Measurements from ENCODE around the gene FHL2.

GRCh38 chr2:105417857-105418436, 19.1 kb upstream of the FHL2 start:
- no peak for TF ChIP-seq SP1 (IDR thresholded peaks at IDR 0.05)
- no peak for TF ChIP-seq ZNF384 (IDR thresholded peaks at IDR 0.05)
- TF ChIP-seq BHLHE40 (IDR thresholded peaks at IDR 0.05; ENCODE audit: borderline replicate concordance): no peak
- no peak for TF ChIP-seq FOXK2 (IDR thresholded peaks at IDR 0.05)
- no peak for TF ChIP-seq FOXA1 (IDR thresholded peaks at IDR 0.05)
- TF ChIP-seq CTBP1 (IDR thresholded peaks at IDR 0.05; ENCODE audit: borderline replicate concordance): no peak
- no peak for TF ChIP-seq SUZ12 (IDR thresholded peaks at IDR 0.05)
- no peak for TF ChIP-seq L3MBTL2 (conservative IDR thresholded peaks at IDR 0.05)
- TF ChIP-seq PKNOX1 (IDR thresholded peaks at IDR 0.05): no peak
- no peak for TF ChIP-seq FOXM1 (IDR thresholded peaks at IDR 0.05; ENCODE audit: borderline replicate concordance)
- TF ChIP-seq NFRKB (IDR thresholded peaks at IDR 0.05): no peak
